SK-N-MC (cell line): ENCODE data around the gene PCDHA7.
"Not testable (repeated sequence)": the region's sequence is repeated elsewhere in the genome, so short reads cannot be mapped to it uniquely, and the experiment has no call there.

ENCODE experiments used
- DNase-seq: peaks from one replicate; pipeline ENCODE4 v3.0.0-alpha.2; 2011; ENCODE audit warnings: low read depth, low spot score
- H3K27ac ChIP-seq: fragments of 200-600 bp; sonication (generic); 2 replicates; pipeline ENCODE4 v1.5.1; 2016; ENCODE audit warnings: mixed run types
- H3K36me3 ChIP-seq: fragments of 200-600 bp; sonication (generic); 2 replicates; pipeline ENCODE4 v1.6.1; 2017; ENCODE audit warnings: antibody characterized with exemption, low read length, mixed read lengths; ENCODE audit not compliant: insufficient read depth
- H3K4me3 ChIP-seq: fragments of 200-600 bp; sonication (generic); 2 replicates; pipeline ENCODE4 v1.5.1; 2016
- H3K9ac ChIP-seq: fragments of 200-600 bp; sonication (generic); 2 replicates; pipeline ENCODE4 v1.8.0; 2017; ENCODE audit warnings: mixed run types, mixed read lengths; ENCODE audit not compliant: insufficient read length
- H3K9me3 ChIP-seq: fragments of 200-600 bp; sonication (generic); 2 replicates; pipeline ENCODE4 v1.6.1; 2017; ENCODE audit warnings: low read depth, mild to moderate bottlenecking, antibody characterized with exemption, low read length, moderate library complexity, mixed read lengths
- EZH2 ChIP-seq: fragments of 200-600 bp; sonication (generic); IDR thresholded peaks from one replicate; pipeline ENCODE4 v1.6.1; 2017; ENCODE audit warnings: antibody characterized with exemption
- FOXP2 ChIP-seq: optimal IDR thresholded peaks from 2 replicates; pipeline ENCODE3; 2011; ENCODE audit warnings: mild to moderate bottlenecking, moderate library complexity; ENCODE audit not compliant: insufficient read depth; ENCODE audit errors: extremely low read length, control extremely low read depth
- POLR2AphosphoS5 ChIP-seq: IDR thresholded peaks from 2 replicates; pipeline ENCODE4 v1.6.1; 2012; ENCODE audit warnings: mild to moderate bottlenecking, low read depth, low read length, borderline replicate concordance

PCDHA7 gene

GRCh38 chr5:140821375-140822280, 12.4 kb upstream of the PCDHA7 start, which contains the start of gene PCDHA5:
Gene PCDHA5, plus strand, starts transcription at chr5:140821613.
- TF ChIP-seq FOXP2: no peak
- no peak for TF ChIP-seq POLR2AphosphoS5
- no peak for TF ChIP-seq EZH2
- DNase-seq: peak; percentile 58
- H3K4me3 ChIP-seq: peak within 1 kb of the TSS; percentile 87

GRCh38 chr5:140822281-140822629, 11.8 kb upstream of the PCDHA7 start:
- no peak for DNase-seq
- no peaks in the 10 kb centered on the region for H3K36me3 ChIP-seq
- no peaks in the 10 kb centered on the region; the same call in 1 of the 2 replicates for H3K9me3 ChIP-seq
- peak overlapping the region; percentile 86 for H3K9ac ChIP-seq
- no peak for TF ChIP-seq POLR2AphosphoS5
- no peak for TF ChIP-seq FOXP2
- no peak for TF ChIP-seq EZH2
- no peak overlapping the region for H3K27ac ChIP-seq
- peak overlapping the region; percentile 87 for H3K4me3 ChIP-seq

More at GRCh38 chr5:140821375-140822280, 12.4 kb upstream of the PCDHA7 start, which contains the start of gene PCDHA5:
- H3K36me3 ChIP-seq: no peaks in the 10 kb centered on the region
- H3K27ac ChIP-seq: peak within 1 kb of the TSS; percentile 52; the same call in 1 of the 2 replicates
- H3K9me3 ChIP-seq: no peaks in the 10 kb centered on the region
- peak within 1 kb of the TSS; percentile 86 for H3K9ac ChIP-seq

GRCh38 chr5:140822969-140823368, 11.1 kb upstream of the PCDHA7 start:
- H3K36me3 ChIP-seq, DNase-seq, H3K27ac ChIP-seq, H3K9me3 ChIP-seq, H3K9ac ChIP-seq, H3K4me3 ChIP-seq: not testable (repeated sequence)

- DNase-seq: no peak
- Histone ChIP-seq H3K9ac (no peak overlapping the region), H3K4me3 (no peak overlapping the region), H3K9me3 (no peaks in the 10 kb centered on the region; the same call in 1 of the 2 replicates), H3K27ac (no peak overlapping the region), H3K36me3 (no peaks in the 10 kb centered on the region)
- TF ChIP-seq EZH2: no peak
- TF ChIP-seq FOXP2: no peak
- TF ChIP-seq POLR2AphosphoS5: no peak
These were observed 10.6 kb upstream of the PCDHA7 start for GRCh38 chr5:140823475-140823874.

- TF ChIP-seq EZH2 (no peak), POLR2AphosphoS5 (no peak), FOXP2 (no peak)
- H3K4me3 ChIP-seq: no peak within 1 kb of the TSS
- H3K27ac ChIP-seq: no peak within 1 kb of the TSS
- DNase-seq: no peak
- H3K9ac ChIP-seq: no peak within 1 kb of the TSS
- H3K36me3 ChIP-seq: no peaks in the 10 kb centered on the region
- no peaks in the 10 kb centered on the region; the same call in 1 of the 2 replicates for H3K9me3 ChIP-seq
These were observed 6.2 kb upstream of the PCDHA7 start, which contains the start of gene PCDHA6 for GRCh38 chr5:140827704-140828361. Gene PCDHA6, plus strand, starts transcription at chr5:140827960. Its CDS starts 132 bp downstream, at chr5:140828092.

GRCh38 chr5:140828362-140828737, 5.7 kb upstream of the PCDHA7 start:
- H3K9me3 ChIP-seq: no peaks in the 10 kb centered on the region; the same call in 1 of the 2 replicates
- H3K27ac ChIP-seq: no peak overlapping the region
- H3K9ac ChIP-seq: no peak overlapping the region
- TF ChIP-seq EZH2 (no peak), FOXP2 (no peak), POLR2AphosphoS5 (no peak)
- H3K4me3 ChIP-seq: no peak overlapping the region
- DNase-seq: no peak
- no peaks in the 10 kb centered on the region for H3K36me3 ChIP-seq

- not testable (repeated sequence) for H3K36me3 ChIP-seq, H3K27ac ChIP-seq, H3K4me3 ChIP-seq, H3K9me3 ChIP-seq, DNase-seq, H3K9ac ChIP-seq
These were observed 4.3 kb upstream of the PCDHA7 start for GRCh38 chr5:140829511-140830501.

- not testable (repeated sequence) for H3K36me3 ChIP-seq, H3K9ac ChIP-seq, H3K4me3 ChIP-seq, DNase-seq, H3K9me3 ChIP-seq, H3K27ac ChIP-seq
These were observed 455 bp downstream of the PCDHA7 start for GRCh38 chr5:140834439-140835008.
